ENCODE measurements around the gene APOL4.
"Not testable (repeated sequence)": the region's sequence is repeated elsewhere in the genome, so short reads cannot be mapped to it uniquely, and the experiment has no call there.

APOL4 gene

DNA sequence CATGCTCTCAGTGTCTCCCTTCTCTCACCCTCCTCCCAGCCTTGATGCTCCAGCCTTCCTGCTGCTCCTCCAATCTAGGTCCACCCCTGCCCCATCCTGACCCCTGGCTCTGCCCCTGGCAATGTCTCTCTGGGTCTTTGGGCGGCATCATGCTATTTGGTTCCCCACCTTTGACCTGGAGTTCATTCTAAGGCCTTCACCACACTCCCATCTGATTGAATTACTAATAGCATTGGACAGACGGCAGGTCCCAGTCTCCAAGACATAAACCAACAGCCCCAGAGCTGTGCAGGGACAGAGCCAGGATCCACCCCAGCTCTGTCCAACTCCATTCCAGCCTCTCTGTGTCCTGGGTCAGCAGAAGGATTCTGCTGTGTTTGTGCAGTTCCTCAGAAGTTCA lies 7.2 kb downstream of the APOL4 start:
- in situ Hi-C loops (cut with HindIII; ENCODE audit: low sequenced_read_pairs), result no loop called here
- TF ChIP-seq, protein P1, sequence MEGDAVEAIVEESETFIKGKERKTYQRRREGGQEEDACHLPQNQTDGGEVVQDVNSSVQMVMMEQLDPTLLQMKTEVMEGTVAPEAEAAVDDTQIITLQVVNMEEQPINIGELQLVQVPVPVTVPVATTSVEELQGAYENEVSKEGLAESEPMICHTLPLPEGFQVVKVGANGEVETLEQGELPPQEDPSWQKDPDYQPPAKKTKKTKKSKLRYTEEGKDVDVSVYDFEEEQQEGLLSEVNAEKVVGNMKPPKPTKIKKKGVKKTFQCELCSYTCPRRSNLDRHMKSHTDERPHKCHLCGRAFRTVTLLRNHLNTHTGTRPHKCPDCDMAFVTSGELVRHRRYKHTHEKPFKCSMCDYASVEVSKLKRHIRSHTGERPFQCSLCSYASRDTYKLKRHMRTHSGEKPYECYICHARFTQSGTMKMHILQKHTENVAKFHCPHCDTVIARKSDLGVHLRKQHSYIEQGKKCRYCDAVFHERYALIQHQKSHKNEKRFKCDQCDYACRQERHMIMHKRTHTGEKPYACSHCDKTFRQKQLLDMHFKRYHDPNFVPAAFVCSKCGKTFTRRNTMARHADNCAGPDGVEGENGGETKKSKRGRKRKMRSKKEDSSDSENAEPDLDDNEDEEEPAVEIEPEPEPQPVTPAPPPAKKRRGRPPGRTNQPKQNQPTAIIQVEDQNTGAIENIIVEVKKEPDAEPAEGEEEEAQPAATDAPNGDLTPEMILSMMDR (IDR thresholded peaks at IDR 0.05; ENCODE audit: low read depth, low read length, missing control alignments), result no peak
- DNase-seq (ENCODE audit: low read depth), result no peak
- no peak overlapping the region for H3K4me3 ChIP-seq (ENCODE audit: low read depth, low read length)

DNA sequence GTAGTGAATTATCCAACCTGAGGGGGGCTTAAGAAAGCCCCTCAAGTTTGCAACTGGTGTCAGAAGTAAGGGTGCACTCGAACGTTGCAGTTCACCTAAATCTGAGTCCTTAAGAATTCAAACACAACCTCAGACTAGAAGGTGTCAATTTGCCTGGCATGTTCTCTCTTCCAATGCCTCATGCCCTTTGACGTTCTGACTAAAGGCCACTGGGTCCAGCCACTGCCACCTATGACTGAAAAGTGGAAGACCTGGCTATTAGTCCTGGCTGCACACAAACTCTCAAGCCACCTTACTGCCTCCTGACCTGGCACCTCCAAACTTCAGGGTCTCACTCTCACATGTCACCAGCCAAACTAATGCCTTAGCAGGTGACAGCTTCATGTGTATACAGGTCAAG lies 8.0 kb downstream of the APOL4 start:
- no peak for DNase-seq (ENCODE audit: low read depth)
- in situ Hi-C loops (cut with HindIII; ENCODE audit: low sequenced_read_pairs), result no loop called here
- H3K4me3 ChIP-seq (ENCODE audit: low read depth, low read length), result no peak overlapping the region
- TF ChIP-seq, protein P1 (IDR thresholded peaks at IDR 0.05; ENCODE audit: low read depth, low read length, missing control alignments), result no peak

DNA sequence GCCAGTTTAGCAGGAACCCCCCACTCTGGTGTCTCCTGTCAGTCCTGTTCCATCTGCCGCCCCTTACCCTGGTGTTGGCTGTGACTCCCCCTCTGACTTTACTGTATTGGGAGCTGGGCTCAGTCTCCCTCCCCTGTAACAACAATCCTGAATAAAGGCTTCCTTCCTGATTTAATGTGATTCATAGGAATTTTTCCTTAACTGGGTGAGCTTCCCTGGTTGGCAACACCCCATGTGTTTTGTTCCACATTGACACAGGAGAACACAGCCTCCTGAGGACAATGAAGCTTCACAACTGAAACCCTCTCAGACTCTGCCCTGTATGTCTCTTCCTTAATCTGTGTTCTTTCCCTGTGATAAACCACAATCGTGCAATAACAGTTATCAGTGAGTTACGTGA lies 8.4 kb downstream of the APOL4 start:
- DNase-seq (ENCODE audit: low read depth), result no peak
- in situ Hi-C loops (cut with HindIII; ENCODE audit: low sequenced_read_pairs), result no loop called here

DNA sequence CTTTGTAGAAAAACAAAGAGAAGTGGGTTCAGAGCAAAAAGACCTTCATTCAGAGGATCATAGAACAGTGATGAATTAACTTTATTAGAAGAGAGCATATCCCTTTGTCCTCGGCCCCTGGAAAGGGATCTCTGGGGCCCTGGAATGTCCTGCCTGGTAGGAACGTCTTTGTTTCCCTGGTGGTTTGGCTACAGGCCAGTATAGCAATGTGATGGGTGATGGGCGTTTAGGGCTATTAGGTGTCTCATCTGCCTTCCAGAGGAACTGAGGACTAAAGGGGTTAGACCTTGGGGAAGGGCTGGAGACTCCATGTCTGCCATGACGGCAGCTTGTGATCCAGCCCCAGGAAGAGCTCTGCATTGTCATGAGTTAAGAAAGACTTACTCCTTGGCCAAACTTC lies 9.1 kb downstream of the APOL4 start:
- TF ChIP-seq, protein P1 (IDR thresholded peaks at IDR 0.05; ENCODE audit: low read depth, low read length, missing control alignments), result no peak
- DNase-seq (ENCODE audit: low read depth), result no peak
- H3K4me3 ChIP-seq (ENCODE audit: low read depth, low read length), result no peak overlapping the region
- in situ Hi-C loops (cut with HindIII; ENCODE audit: low sequenced_read_pairs), result no loop called here

More for the DNA sequence above, 8.4 kb downstream of the APOL4 start:
- H3K4me3 ChIP-seq (ENCODE audit: low read depth, low read length), result no peak overlapping the region
- TF ChIP-seq, protein P1 (IDR thresholded peaks at IDR 0.05; ENCODE audit: low read depth, low read length, missing control alignments), result no peak

DNA sequence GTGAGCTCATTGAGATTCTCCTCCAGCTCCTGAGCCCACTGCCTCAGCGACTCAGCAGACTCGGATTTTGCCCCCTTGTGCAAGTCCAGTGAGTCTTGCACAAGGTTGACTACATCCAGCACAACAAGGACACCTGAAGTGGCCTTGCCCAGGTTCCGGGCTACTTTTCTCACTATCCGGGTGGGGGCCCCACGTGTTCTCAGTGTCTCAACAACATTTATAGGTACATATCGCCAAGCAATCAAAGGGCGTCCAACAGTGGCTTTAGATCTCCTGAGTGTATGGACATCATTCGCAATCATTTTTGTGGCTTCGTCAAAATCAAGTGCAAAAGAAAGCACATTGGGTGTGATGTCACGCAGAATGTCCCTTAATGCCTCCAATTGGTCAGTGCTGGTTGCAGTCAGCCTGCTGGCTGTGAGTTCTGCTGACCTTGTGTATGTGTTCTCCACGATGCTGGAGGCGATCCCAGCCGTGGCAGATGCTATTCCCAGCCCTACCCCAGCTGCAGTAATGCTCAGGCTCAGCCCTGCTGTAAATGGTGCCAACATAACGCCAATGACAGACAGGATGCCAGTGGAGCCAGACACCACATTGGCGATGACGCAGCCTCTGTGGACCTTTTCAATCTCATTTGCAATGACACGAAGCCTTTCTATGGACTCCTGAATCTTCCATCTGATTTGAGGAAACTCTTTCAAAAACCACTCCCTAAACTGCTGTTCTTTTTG lies 10.3 kb downstream of the APOL4 start:
- in situ Hi-C loops (cut with HindIII; ENCODE audit: low sequenced_read_pairs), result no loop called here
- peak; percentile 20 for DNase-seq (ENCODE audit: low read depth)
- TF ChIP-seq, protein P1 (IDR thresholded peaks at IDR 0.05; ENCODE audit: low read depth, low read length, missing control alignments), result no peak

DNA sequence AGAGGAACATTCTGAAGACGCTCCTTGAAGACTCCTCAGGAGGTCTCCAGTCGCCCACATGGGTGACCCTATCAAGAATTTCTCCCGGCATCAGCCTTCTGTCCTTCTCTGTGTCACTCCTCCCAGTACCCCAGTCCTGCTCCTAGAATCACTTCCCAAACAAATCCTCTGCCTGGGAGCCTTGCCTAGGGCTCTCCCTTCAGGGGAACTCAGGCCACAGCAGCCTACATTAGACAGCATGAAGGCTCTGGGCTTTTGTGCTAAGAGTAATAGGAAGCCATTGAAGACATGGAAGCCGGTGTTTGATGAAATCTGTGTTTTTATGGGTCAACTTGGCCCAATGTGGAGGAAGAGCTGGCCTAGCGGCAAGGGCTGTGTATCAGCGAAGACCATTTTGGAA lies 13.7 kb downstream of the APOL4 start:
- in situ Hi-C loops (cut with HindIII; ENCODE audit: low sequenced_read_pairs); H3K4me3 ChIP-seq (ENCODE audit: low read depth, low read length); DNase-seq (ENCODE audit: low read depth): not testable (repeated sequence)

More for the DNA sequence above, 10.3 kb downstream of the APOL4 start:
- H3K4me3 ChIP-seq (ENCODE audit: low read depth, low read length), result no peak overlapping the region

DNA sequence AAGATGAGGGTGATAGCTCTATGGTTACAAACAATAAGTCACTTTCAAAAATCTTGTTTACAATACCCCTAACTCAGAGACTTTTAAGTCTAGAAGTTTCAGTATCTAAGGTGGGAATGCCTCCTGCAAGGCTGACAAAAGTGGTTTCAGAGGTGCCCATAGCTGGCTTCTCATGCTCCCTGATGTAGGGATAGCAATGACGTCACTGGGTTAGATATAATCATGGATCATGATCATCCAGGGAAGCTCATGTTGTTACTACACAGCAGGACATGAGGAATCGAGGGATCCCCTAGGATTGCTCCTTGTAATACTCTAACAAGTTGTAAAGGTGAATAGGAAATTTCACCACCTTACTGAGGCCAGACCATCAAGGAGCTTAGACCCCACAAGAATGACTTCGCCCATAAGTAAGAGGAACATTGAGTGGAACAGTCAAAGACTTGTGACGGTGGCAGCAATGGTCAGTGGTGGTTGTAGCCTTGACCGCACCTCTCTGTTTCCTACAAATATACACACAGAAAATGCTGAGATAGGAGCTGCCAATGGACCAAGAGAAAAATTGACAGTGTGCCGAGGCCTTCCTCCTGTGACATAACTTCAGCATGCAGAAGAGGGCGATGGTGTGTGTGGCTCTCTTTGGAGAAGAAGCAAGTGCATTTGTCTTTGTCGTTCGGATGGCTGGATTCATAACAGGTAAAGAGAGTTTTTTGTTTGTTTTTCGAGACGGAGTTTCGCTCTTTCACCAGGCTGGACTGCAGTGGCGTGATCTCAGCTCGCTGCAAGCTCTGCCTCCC lies 15.6 kb downstream of the APOL4 start:
- no peak for DNase-seq (ENCODE audit: low read depth)
- H3K4me3 ChIP-seq (ENCODE audit: low read depth, low read length), result no peak overlapping the region
- TF ChIP-seq, protein P1 (IDR thresholded peaks at IDR 0.05; ENCODE audit: low read depth, low read length, missing control alignments), result no peak
- in situ Hi-C loops (cut with HindIII; ENCODE audit: low sequenced_read_pairs), result no loop called here
